HL-60 (cell line): ENCODE measurements around the gene UBASH3A.

Source experiments
- DNase-seq, 2 experiments: peaks; one replicate each; pipeline ENCODE4 v3.0.0-alpha.2; 2010 to 2020; ENCODE audit warnings: low read depth in 1 of 2, low spot score in 1 of 2
- H3K27ac ChIP-seq: fragments of 250-450 bp; sonication (Bioruptor Pico); replicated peaks from 2 replicates; pipeline ENCODE4 v1.5.1; 2020; ENCODE audit warnings: mild to moderate bottlenecking, moderate library complexity
- H3K27me3 ChIP-seq: fragments of 250-450 bp; sonication (Bioruptor Pico); 2 replicates; pipeline ENCODE4 v1.5.1; 2021; ENCODE audit warnings: mild to moderate bottlenecking, moderate library complexity; ENCODE audit not compliant: insufficient read depth, poor library complexity, severe bottlenecking
- H3K4me3 ChIP-seq: replicated peaks from 2 replicates; pipeline ENCODE4 v1.5.1; 2011; ENCODE audit warnings: mild to moderate bottlenecking, control low read depth, low read length; ENCODE audit not compliant: insufficient read depth
- GABPA ChIP-seq: IDR thresholded peaks from 2 replicates; pipeline ENCODE4 v1.6.1; 2012; ENCODE audit warnings: low read depth
- POLR2AphosphoS5 ChIP-seq: IDR thresholded peaks from 2 replicates; pipeline ENCODE4 v1.6.1; 2012; ENCODE audit warnings: low read depth
- SPI1 ChIP-seq: IDR thresholded peaks from 2 replicates; pipeline ENCODE4 v1.6.1; 2012; ENCODE audit warnings: low read depth, mild to moderate bottlenecking, borderline replicate concordance
- TF ChIP-seq, protein P1 (sequence below): IDR thresholded peaks from one replicate; pipeline ENCODE4 v1.5.1; 2011; ENCODE audit warnings: low read length, control low read depth, inconsistent platforms; ENCODE audit not compliant: insufficient read depth
- TF ChIP-seq, protein P2 (sequence below): IDR thresholded peaks from 2 replicates; pipeline ENCODE4 v1.6.1; 2012; ENCODE audit warnings: low read depth; ENCODE audit not compliant: insufficient replicate concordance

The UBASH3A gene

DNA sequence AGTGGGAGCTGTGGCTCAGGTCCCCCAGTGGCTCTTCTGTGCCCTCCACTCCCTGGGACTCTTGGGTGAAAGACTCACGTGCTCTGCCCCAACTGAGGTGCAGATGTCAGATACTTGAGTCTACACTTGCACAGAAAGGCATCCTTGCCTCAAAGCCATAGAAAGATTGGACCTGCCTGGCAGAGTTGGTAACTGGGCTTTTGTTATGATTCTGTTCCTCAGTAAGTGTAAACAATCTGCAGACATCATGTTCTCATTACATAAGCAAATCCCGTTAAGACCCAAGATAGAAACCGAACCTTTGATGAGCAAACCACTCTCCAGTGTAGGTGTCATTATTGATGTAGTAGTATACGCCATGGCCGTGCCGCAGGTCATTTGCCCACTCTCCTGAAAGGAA lies 82.4 kb downstream of the UBASH3A start:
- Histone ChIP-seq H3K27ac (no peak overlapping the region), H3K27me3 (peaks cover 3% of the 10 kb centered on the region), H3K4me3 (no peak overlapping the region)
- TF ChIP-seq SPI1: no peak
- no peak for TF ChIP-seq GABPA
- TF ChIP-seq, protein P1, sequence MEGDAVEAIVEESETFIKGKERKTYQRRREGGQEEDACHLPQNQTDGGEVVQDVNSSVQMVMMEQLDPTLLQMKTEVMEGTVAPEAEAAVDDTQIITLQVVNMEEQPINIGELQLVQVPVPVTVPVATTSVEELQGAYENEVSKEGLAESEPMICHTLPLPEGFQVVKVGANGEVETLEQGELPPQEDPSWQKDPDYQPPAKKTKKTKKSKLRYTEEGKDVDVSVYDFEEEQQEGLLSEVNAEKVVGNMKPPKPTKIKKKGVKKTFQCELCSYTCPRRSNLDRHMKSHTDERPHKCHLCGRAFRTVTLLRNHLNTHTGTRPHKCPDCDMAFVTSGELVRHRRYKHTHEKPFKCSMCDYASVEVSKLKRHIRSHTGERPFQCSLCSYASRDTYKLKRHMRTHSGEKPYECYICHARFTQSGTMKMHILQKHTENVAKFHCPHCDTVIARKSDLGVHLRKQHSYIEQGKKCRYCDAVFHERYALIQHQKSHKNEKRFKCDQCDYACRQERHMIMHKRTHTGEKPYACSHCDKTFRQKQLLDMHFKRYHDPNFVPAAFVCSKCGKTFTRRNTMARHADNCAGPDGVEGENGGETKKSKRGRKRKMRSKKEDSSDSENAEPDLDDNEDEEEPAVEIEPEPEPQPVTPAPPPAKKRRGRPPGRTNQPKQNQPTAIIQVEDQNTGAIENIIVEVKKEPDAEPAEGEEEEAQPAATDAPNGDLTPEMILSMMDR: no peak
- TF ChIP-seq POLR2AphosphoS5: no peak
- TF ChIP-seq, protein P2, sequence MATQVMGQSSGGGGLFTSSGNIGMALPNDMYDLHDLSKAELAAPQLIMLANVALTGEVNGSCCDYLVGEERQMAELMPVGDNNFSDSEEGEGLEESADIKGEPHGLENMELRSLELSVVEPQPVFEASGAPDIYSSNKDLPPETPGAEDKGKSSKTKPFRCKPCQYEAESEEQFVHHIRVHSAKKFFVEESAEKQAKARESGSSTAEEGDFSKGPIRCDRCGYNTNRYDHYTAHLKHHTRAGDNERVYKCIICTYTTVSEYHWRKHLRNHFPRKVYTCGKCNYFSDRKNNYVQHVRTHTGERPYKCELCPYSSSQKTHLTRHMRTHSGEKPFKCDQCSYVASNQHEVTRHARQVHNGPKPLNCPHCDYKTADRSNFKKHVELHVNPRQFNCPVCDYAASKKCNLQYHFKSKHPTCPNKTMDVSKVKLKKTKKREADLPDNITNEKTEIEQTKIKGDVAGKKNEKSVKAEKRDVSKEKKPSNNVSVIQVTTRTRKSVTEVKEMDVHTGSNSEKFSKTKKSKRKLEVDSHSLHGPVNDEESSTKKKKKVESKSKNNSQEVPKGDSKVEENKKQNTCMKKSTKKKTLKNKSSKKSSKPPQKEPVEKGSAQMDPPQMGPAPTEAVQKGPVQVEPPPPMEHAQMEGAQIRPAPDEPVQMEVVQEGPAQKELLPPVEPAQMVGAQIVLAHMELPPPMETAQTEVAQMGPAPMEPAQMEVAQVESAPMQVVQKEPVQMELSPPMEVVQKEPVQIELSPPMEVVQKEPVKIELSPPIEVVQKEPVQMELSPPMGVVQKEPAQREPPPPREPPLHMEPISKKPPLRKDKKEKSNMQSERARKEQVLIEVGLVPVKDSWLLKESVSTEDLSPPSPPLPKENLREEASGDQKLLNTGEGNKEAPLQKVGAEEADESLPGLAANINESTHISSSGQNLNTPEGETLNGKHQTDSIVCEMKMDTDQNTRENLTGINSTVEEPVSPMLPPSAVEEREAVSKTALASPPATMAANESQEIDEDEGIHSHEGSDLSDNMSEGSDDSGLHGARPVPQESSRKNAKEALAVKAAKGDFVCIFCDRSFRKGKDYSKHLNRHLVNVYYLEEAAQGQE: no peak
- DNase-seq: no peak

DNA sequence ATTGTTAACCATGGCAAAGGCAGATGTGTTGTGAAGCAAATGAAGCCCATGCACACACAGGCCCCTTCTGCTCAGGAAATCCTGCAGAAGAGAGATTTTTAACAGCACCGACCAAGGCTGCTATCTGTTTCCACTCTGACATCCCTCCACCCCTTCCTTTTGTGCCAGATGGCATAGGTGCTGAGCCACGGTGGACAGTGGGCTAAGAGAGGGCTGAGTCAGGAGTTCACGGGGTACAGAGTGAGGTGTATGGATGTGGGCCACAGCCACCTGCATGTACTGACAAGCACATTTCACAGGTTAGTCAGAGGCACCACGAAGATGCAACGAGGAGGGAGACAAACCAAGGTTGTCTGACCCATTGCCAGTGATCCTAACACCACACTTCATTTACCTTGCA lies 82.8 kb downstream of the UBASH3A start:
- Histone ChIP-seq H3K27ac (no peak overlapping the region), H3K4me3 (no peak overlapping the region), H3K27me3 (peaks cover 3% of the 10 kb centered on the region)
- no peak for DNase-seq
- TF ChIP-seq POLR2AphosphoS5 (no peak), SPI1 (no peak), GABPA (no peak)
- TF ChIP-seq, protein P1: no peak
- TF ChIP-seq, protein P2: no peak

DNA sequence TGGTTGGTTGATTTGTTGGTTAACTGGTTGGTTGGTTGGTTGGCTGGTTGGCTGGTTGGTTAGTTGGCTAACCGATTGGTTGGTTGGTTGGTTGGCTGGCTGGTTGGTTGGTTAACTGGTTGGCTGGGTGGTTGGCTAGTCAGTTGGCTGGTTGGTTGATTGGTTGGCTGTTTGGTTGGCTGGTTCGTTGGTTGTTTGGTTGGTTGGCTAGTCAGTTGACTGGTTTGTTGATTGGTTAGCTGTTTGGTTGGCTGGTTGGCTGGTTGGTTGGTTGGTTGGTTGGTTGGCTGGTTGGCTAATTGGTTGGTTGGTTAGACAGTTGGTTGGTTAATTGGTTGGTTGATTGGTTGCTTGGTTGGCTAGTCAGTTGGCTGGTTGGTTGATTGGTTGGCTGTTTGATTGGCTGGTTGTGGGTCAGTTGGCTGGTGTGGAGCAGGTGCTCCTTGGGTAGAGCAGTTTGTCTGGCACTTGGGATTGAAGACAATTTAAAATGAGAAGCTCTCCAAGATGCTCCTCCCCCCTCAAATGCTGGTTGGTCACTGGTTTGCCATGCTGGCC lies 85.4 kb downstream of the UBASH3A start:
- no peak for DNase-seq
- Histone ChIP-seq H3K27ac (no peak overlapping the region), H3K4me3 (no peak overlapping the region), H3K27me3 (peaks cover 4% of the 10 kb centered on the region)
- TF ChIP-seq SPI1: no peak
- no peak for TF ChIP-seq GABPA
- TF ChIP-seq, protein P2: no peak
- no peak for TF ChIP-seq POLR2AphosphoS5
- TF ChIP-seq, protein P1: no peak
